ENCODE measurements around the gene VPS37B.

- TF ChIP-seq CTCF (IDR thresholded peaks at IDR 0.05), result no peak
- TF ChIP-seq POLR2A (IDR thresholded peaks at IDR 0.05), result no peak
Observed at GRCh38 chr12:122909442-122910288, 13.7 kb upstream of the VPS37B start.
